GM21619 (cell line): ENCODE data around the gene ADAM10.
"Not testable (repeated sequence)": the region's sequence is repeated elsewhere in the genome, so short reads cannot be mapped to it uniquely, and the experiment has no call there.

Experiments
- ATAC-seq: cut with Tn5 transposase; IDR thresholded peaks from one replicate; pipeline ENCODE4 v1.9.1; 2021; ENCODE audit not compliant: unreplicated experiment

ADAM10 gene

GRCh38 chr15:58749532-58750337 lies at the start of gene ADAM10:
TSS of gene ADAM10 (minus strand) at chr15:58749707. CDS start at chr15:58749534, 173 bp downstream.
- ATAC-seq: peak; percentile 85

DNA sequence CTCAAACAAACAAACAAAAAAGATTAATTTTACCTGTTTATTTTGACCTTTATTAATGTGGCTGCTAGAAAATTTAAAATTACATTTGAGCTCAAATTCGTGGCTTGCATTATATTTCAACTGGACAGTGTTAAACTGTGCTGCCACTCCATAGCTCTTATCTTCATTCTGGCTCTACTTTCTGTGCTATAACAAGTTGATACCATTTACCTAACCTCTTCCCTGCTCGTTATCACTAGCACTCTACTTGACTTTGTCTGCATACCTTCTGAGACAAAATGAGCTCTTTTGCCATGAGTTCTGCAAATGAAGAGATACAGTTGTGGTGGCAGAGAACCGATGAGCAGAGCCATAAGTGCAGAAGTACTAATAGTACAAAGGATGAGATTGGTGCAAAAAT lies 48.0 kb upstream of the ADAM10 start:
- ATAC-seq: no peak

DNA sequence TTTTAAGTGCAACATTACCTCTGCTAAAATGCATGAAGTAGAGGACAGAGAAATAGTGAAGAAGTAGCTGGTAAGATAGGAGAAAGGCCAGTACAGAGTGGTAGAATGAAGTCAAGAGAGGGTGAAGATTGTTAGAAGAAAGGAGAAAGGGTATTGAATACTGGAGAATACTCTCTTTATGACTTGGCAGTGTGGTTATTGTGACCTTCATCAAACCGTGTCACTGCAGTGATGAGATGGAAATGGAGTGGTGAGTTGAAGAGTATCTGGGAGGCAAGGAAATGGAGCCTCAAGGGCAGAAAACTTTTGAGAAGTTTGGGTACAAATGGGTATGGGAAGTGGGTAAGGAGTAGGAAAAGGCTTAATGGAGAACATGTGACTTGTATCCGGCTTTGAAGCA lies 46.3 kb upstream of the ADAM10 start:
- ATAC-seq: no peak

DNA sequence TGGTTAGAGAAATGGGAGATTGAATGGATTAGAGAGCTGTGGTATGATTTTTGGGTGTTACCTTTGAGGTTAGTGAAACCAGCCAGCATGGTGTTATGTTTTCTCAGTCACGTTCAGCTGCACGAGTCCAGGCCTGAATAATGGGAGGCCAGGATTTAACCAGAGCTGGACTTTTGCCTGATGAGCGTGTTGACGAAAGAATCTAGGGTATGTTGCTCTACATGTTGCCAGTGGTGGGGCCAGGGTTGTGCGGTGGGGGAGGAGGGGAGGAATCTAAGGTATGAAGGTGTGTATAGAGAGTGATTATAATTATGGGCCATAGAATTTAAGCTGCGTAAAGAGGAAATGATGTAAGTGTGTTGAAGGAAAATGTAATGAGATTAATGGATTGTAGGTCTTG lies 44.4 kb upstream of the ADAM10 start:
- ATAC-seq: no peak

GRCh38 chr15:58788056-58788710 lies 38.7 kb upstream of the ADAM10 start:
- no peak for ATAC-seq

DNA sequence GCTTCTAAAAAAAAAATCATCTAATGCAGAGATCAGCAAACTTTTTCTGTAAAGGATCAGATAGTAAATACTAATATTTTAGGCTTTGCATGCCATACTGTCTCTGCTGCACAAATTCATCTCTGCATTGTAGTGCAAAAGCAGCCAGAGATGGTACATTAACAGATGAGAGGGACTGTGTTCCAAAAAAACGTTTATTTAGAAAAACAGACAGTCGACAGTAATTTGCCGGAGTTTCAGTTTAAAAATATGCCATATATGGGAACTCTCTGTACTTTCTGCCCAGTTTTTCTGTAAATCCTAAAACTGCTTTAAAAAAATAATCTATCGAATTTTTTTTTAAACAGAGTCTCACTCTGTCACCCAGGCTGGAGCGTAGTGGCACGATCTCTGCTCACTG lies 35.8 kb upstream of the ADAM10 start:
- ATAC-seq: no peak

GRCh38 chr15:58779554-58779953 lies 30.0 kb upstream of the ADAM10 start:
- no peak for ATAC-seq

DNA sequence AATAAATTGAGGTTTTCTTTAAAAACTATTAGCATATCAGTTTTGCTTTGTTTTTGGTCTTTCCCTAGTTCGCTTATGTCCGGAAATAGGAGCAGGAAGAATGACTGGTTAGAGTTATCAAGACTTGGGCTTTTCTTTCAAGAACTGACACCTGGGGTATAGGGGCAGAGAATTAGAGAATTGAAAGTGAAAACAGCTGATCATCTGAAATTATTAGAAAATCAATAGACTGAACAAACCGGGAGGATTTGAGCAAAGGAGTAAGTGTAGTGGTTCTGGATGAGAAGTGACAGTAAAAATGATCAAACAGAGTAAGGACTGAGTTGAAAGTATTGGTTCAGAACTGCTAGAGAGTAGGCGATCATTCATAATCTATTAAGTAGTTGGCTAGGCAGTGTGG lies 27.6 kb upstream of the ADAM10 start:
- peak; percentile 70 for ATAC-seq

- ATAC-seq: no peak
These were observed 25.9 kb upstream of the ADAM10 start for GRCh38 chr15:58775402-58775801.

- no peak for ATAC-seq
These were observed 23.5 kb upstream of the ADAM10 start for GRCh38 chr15:58773024-58773423.

DNA sequence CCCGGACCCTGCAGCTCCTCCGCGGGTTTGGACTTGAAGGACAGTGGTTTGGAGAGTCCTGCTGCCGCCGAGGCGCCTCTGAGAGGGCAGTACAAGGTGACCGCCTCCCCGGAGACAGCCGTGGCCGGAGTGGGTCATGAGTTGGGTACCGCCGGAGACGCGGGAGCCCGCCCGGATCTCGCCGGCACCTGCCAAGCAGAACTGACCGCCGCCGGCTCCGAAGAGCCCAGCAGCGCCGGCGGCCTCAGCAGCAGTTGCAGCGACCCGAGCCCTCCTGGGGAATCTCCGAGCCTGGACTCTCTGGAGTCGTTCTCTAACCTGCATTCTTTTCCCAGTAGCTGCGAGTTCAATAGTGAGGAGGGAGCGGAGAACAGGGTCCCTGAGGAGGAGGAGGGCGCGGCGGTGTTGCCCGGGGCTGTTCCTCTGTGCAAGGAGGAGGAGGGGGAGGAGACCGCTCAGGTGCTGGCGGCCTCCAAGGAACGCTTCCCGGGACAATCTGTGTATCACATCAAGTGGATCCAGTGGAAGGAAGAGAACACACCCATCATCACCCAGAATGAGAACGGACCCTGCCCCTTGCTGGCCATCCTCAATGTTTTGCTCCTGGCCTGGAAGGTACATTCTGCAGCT lies 22.2 kb upstream of the ADAM10 start:
- peak; percentile 20 for ATAC-seq

- ATAC-seq: peak; percentile 89
These were observed 21.5 kb upstream of the ADAM10 start, which contains the start of gene MINDY2 for GRCh38 chr15:58770857-58771620. TSS of gene MINDY2 (plus strand) at chr15:58771302. CDS start at chr15:58771396, 94 bp downstream.

DNA sequence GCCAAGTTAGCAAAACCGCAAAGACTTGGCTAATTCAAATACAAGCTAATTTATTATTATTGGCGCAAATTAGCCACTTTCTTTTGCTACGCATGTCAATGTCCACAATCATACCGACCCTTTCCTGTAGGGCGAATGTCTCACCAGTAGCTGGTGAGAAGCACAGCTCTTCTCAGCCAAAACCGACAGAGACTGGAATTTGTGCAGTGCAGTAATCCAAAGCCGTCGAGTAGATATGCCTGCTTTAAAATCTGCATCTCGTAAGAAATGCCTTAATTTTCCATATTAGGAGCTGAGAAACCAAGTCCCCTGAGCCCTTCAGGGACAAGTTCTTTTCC lies 21.0 kb upstream of the ADAM10 start:
- peak; percentile 9 for ATAC-seq

DNA sequence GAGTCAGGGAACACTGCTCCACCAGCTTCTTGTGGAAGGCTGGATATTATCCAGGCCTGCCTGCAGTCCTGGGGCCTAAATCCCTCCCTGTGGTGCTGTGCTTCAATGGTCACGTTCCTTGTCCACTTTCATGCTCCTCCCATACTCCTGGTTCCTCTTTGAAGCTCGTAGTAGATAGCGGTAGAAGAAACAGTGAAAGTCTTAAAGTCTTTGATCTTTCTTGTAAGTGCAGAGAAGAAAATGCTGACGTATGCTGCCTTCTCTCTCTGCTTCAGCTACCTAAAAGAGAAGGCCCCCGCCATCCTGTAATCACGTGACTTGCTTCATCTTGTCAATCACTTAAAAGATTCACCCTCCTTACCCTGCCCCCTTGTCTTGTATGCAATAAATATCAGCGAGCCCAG lies 19.1 kb upstream of the ADAM10 start:
- not testable (repeated sequence) for ATAC-seq

DNA sequence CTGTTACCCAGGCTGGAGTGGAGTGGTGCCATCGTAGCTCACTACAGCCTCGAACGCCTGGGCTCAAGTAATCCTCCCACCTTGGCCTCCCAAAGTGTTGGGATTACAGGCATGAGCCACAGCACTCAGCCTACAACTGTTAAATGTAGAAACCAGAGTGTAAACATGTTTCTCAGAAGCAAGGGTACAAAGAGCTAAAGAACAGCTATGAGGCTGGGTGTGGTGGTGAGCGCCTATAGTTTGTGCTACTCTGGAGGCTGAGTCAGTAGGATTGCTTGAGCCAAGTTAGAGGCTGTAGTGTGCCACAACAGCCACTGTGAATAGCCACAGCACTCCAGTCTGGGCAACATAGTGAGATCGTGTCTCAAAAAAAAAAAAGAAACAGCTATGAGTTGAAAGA lies 16.8 kb upstream of the ADAM10 start:
- ATAC-seq: no peak

- no peak for ATAC-seq
These were observed 15.0 kb upstream of the ADAM10 start for GRCh38 chr15:58764468-58764867.

DNA sequence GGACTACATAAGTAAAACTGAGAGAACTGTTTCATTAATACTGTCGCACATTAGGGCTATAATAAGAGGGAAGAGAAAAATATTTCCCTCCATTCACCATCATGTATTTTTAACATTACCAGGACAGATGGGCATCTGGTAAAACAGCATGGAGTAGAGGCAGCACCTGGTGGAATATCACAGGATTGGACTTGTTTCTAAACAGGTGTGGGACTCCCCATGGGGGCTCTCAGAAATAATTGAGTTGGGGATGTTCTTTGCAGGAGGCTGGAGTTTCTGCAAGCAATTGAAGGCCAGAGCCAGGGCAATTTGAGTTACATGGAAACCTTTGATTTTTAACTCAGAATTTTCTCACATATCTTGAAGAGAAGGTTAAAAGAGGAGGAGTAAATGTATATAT lies 13.2 kb upstream of the ADAM10 start:
- no peak for ATAC-seq

- ATAC-seq: no peak
These were observed 12.8 kb upstream of the ADAM10 start for GRCh38 chr15:58762285-58762684.

- no peak for ATAC-seq
These were observed 11.5 kb upstream of the ADAM10 start for GRCh38 chr15:58761010-58761388.

DNA sequence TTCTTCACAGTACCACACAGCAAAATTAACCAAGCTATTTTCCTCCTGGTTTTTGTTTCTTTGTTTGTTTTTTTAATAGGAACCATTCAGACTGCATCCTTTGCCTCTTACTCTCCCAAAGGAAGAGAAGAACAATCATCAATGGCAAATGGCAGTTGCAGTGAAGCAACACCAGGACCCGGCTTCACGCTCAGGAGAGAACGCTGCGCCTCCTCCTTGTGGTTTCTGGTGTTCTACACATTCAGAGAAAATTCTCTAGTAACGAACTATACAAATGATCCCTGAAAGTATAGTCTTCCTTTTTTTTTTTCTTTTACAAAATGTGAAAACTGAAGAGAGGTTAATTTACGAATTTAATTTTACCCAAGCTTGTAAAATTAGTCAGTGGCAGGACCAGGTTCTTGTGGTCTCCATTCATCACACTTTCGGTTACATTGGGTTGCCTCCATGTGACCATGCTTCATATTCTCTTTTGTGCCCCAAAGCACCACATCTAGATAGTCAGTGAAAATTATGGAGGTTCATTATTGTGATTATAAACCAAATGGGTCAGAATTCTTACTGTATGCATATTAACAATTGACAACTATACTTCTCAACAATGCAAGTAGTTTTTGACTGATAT lies 11.0 kb upstream of the ADAM10 start:
- no peak for ATAC-seq

DNA sequence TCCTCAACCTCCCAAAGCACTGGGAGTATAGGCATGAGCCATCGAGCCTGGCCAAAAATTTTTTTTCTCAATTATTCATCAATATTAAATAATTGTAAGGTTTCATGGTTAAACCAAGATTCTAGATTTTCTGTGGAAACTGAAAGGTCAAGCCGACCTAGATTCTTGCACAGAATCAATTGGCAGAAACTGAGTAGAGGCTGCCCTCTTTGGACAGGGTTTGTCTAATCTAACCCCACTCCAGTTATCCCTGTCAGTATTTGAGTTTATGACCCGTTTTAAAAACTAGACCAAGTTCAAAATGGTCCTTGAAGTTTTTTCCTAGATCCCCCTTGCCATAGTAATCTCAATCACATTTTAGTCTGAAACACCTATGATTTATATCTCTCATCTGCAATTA lies 8.6 kb upstream of the ADAM10 start:
- no peak for ATAC-seq
